Measurements from ENCODE around the gene THEM5. TPM values are rescaled to one million over a fixed set of nuclear protein-coding genes. Genes with fewer than 3 reads are reported as not detected.

The THEM5 gene
- polyA plus RNA-seq, 3 donors, result not detected

- no peaks in the 10 kb centered on the region for H3K79me2 ChIP-seq (ENCODE audit: insufficient read depth, low read length)
- no peak overlapping the region for H3K4me3 Mint-ChIP-seq
- no peaks in the 10 kb centered on the region for H3K27me3 ChIP-seq (ENCODE audit: control insufficient read depth in 2 of 2, insufficient read depth in 2 of 2, low read length in 2 of 2)
- no peak overlapping the region for H3K4me3 ChIP-seq (replicated peaks in 1 of 3; ENCODE audit: low read depth in 2 of 3, low read length in 3 of 3)
- H2AFZ ChIP-seq (ENCODE audit: insufficient read depth, low read depth, low read length, poor library complexity, severe bottlenecking), result no peak overlapping the region
- H3K9ac ChIP-seq (ENCODE audit: insufficient read depth, low read length, poor library complexity, severe bottlenecking), result no peak overlapping the region
- H3K4me1 ChIP-seq (ENCODE audit: control insufficient read depth in 1 of 2, insufficient read depth in 2 of 2, low read length in 2 of 2), result peaks cover 10 to 14% of the 10 kb centered on the region in 2 donors
- intact Hi-C loops (cut with micrococcal nuclease), result no loop called here
- no CpG with 5 or more reads among the region's 12 CpGs for WGBS (ENCODE audit: insufficient coverage)
- no peak for DNase-seq
- no peaks in the 10 kb centered on the region for H3K36me3 ChIP-seq (replicated peaks in 1 of 2; ENCODE audit: control insufficient read depth in 1 of 2, insufficient read depth in 2 of 2, low read length in 2 of 2)
- H3K27ac ChIP-seq (ENCODE audit: low read depth in 1 of 2, low read length in 2 of 2), result no peak overlapping the region
- no peaks in the 10 kb centered on the region for H4K20me1 ChIP-seq (ENCODE audit: insufficient read depth, low read length)
- no peaks in the 10 kb centered on the region for H3K9me3 Mint-ChIP-seq
- no peaks in the 10 kb centered on the region for H3K36me3 Mint-ChIP-seq
- peaks cover 11 to 20% (median 14%) of the 10 kb centered on the region in 3 donors for H3K27me3 Mint-ChIP-seq (ENCODE audit: low read depth in 3 of 3)
- H3K27ac Mint-ChIP-seq, result no peak overlapping the region
- H3K4me1 Mint-ChIP-seq, result peaks cover 24% of the 10 kb centered on the region
- no peak for TF ChIP-seq CTCF (IDR thresholded peaks at IDR 0.05)
- no peak overlapping the region for H3K4me2 ChIP-seq (replicated peaks; ENCODE audit: extremely low read depth, low read length, poor library complexity, severe bottlenecking)
- H3K9me3 ChIP-seq (replicated peaks in 1 of 2; ENCODE audit: control insufficient read depth in 1 of 2, insufficient read depth in 1 of 2, low read length in 2 of 2), result no peaks in the 10 kb centered on the region
Measured at GRCh38 chr1:151813271-151813977, 40.1 kb downstream of the THEM5 start.

GRCh38 chr1:151811181-151811580, 42.3 kb downstream of the THEM5 start:
- Mint-ChIP-seq H3K4me1 (peaks cover 17% of the 10 kb centered on the region), H3K9me3 (no peaks in the 10 kb centered on the region), H3K27ac (peak overlapping the region in 1 of 7 donors; percentile 67), H3K4me3 (no peak overlapping the region), H3K36me3 (no peaks in the 10 kb centered on the region), H3K27me3 (ENCODE audit: low read depth in 3 of 3) (peaks cover 9 to 19% (median 18%) of the 10 kb centered on the region in 3 donors)
- Histone ChIP-seq H3K4me1 (ENCODE audit: control insufficient read depth in 1 of 2, insufficient read depth in 2 of 2, low read length in 2 of 2) (peaks cover 0 to 6% of the 10 kb centered on the region in 2 donors), H3K27ac (ENCODE audit: low read depth in 1 of 2, low read length in 2 of 2) (no peak overlapping the region), H3K9me3 (replicated peaks in 1 of 2; ENCODE audit: control insufficient read depth in 1 of 2, insufficient read depth in 1 of 2, low read length in 2 of 2) (no peaks in the 10 kb centered on the region), H3K36me3 (replicated peaks in 1 of 2; ENCODE audit: control insufficient read depth in 1 of 2, insufficient read depth in 2 of 2, low read length in 2 of 2) (no peaks in the 10 kb centered on the region), H3K9ac (ENCODE audit: insufficient read depth, low read length, poor library complexity, severe bottlenecking) (no peak overlapping the region), H3K4me2 (replicated peaks; ENCODE audit: extremely low read depth, low read length, poor library complexity, severe bottlenecking) (no peak overlapping the region), H3K27me3 (ENCODE audit: control insufficient read depth in 2 of 2, insufficient read depth in 2 of 2, low read length in 2 of 2) (no peaks in the 10 kb centered on the region), H4K20me1 (ENCODE audit: insufficient read depth, low read length) (no peaks in the 10 kb centered on the region), H3K79me2 (ENCODE audit: insufficient read depth, low read length) (no peaks in the 10 kb centered on the region), H3K4me3 (replicated peaks in 1 of 3; ENCODE audit: low read depth in 2 of 3, low read length in 3 of 3) (no peak overlapping the region), H2AFZ (ENCODE audit: insufficient read depth, low read depth, low read length, poor library complexity, severe bottlenecking) (no peak overlapping the region)
- intact Hi-C loops (cut with micrococcal nuclease), result no loop called here
- no peak for TF ChIP-seq CTCF (IDR thresholded peaks at IDR 0.05)
- DNase-seq, result no peak
- WGBS (ENCODE audit: insufficient coverage), result 86% methylated on average over 1 of the region's 9 CpGs
